ENCODE data around the gene GRIK5.

The GRIK5 gene

GRCh38 chr19:41959056-41960053, 110.7 kb downstream of the GRIK5 start, which contains the start of gene RABAC1:
Gene RABAC1, minus strand, starts transcription at chr19:41959321. Its CDS starts 29 bp downstream, at chr19:41959292.
- H3K9ac ChIP-seq (ENCODE audit: low read length) = peak within 1 kb of the TSS; percentile 86
- peaks cover 20% of the 10 kb centered on the region for H3K4me1 ChIP-seq (ENCODE audit: insufficient read depth, low read length, severe bottlenecking)
- no peaks in the 10 kb centered on the region for H3K79me2 ChIP-seq (ENCODE audit: insufficient read depth, low read length)
- peak within 1 kb of the TSS; percentile 86 for H3K4me2 ChIP-seq (ENCODE audit: low read length)
- peak; percentile 61 for TF ChIP-seq CTCF (IDR thresholded peaks at IDR 0.05; ENCODE audit: low read length)
- TF ChIP-seq EZH2 (IDR thresholded peaks at IDR 0.05; ENCODE audit: borderline replicate concordance, low read length) = no peak
- H3K36me3 ChIP-seq (ENCODE audit: insufficient read depth, low read length) = peaks cover 17% of the 10 kb centered on the region; the same call in 1 of the 2 replicates
- no peaks in the 10 kb centered on the region for H4K20me1 ChIP-seq (ENCODE audit: insufficient read depth, low read length)
- H3K27ac ChIP-seq (ENCODE audit: low read depth, low read length, poor library complexity, severe bottlenecking) = peak within 1 kb of the TSS; percentile 73
- no peaks in the 10 kb centered on the region for H3F3A ChIP-seq (ENCODE audit: insufficient read depth, low read length)
- no peak within 1 kb of the TSS for H2AFZ ChIP-seq (ENCODE audit: low read length)
- H3K9me3 ChIP-seq (ENCODE audit: low read length) = no peaks in the 10 kb centered on the region
- peak within 1 kb of the TSS; percentile 81 for H3K4me3 ChIP-seq (ENCODE audit: low read depth, low read length, poor library complexity, severe bottlenecking)
- no peaks in the 10 kb centered on the region for H3K9me2 ChIP-seq (ENCODE audit: low read depth, low read length)
- no peaks in the 10 kb centered on the region for H3K27me3 ChIP-seq (ENCODE audit: insufficient read depth, low read length)

GRCh38 chr19:41958367-41959055, 111.5 kb downstream of the GRIK5 start:
- no peak for TF ChIP-seq CTCF (IDR thresholded peaks at IDR 0.05; ENCODE audit: low read length)
- no peak for TF ChIP-seq EZH2 (IDR thresholded peaks at IDR 0.05; ENCODE audit: borderline replicate concordance, low read length)
- Histone ChIP-seq H2AFZ (ENCODE audit: low read length) (no peak overlapping the region), H3K27ac (ENCODE audit: low read depth, low read length, poor library complexity, severe bottlenecking) (peak overlapping the region; percentile 73)

GRCh38 chr19:41957838-41958366, 112.1 kb downstream of the GRIK5 start:
- H3K9ac ChIP-seq (ENCODE audit: low read length) = peak overlapping the region; percentile 86; the same call in 1 of the 2 replicates
- peak overlapping the region; percentile 73 for H3K27ac ChIP-seq (ENCODE audit: low read depth, low read length, poor library complexity, severe bottlenecking)

More at GRCh38 chr19:41958367-41959055, 111.5 kb downstream of the GRIK5 start:
- Histone ChIP-seq H3K4me1 (ENCODE audit: insufficient read depth, low read length, severe bottlenecking) (peaks cover 20% of the 10 kb centered on the region), H3F3A (ENCODE audit: insufficient read depth, low read length) (no peaks in the 10 kb centered on the region), H3K36me3 (ENCODE audit: insufficient read depth, low read length) (peaks cover 17% of the 10 kb centered on the region; the same call in 1 of the 2 replicates), H4K20me1 (ENCODE audit: insufficient read depth, low read length) (no peaks in the 10 kb centered on the region), H3K79me2 (ENCODE audit: insufficient read depth, low read length) (no peaks in the 10 kb centered on the region), H3K4me2 (ENCODE audit: low read length) (peak overlapping the region; percentile 86), H3K9me3 (ENCODE audit: low read length) (no peaks in the 10 kb centered on the region), H3K27me3 (ENCODE audit: insufficient read depth, low read length) (no peaks in the 10 kb centered on the region), H3K9me2 (ENCODE audit: low read depth, low read length) (no peaks in the 10 kb centered on the region), H3K9ac (ENCODE audit: low read length) (peak overlapping the region; percentile 86), H3K4me3 (ENCODE audit: low read depth, low read length, poor library complexity, severe bottlenecking) (peak overlapping the region; percentile 81)

More at GRCh38 chr19:41957838-41958366, 112.1 kb downstream of the GRIK5 start:
- Histone ChIP-seq H4K20me1 (ENCODE audit: insufficient read depth, low read length) (no peaks in the 10 kb centered on the region), H3K27me3 (ENCODE audit: insufficient read depth, low read length) (no peaks in the 10 kb centered on the region), H3K4me3 (ENCODE audit: low read depth, low read length, poor library complexity, severe bottlenecking) (peak overlapping the region; percentile 81), H3F3A (ENCODE audit: insufficient read depth, low read length) (no peaks in the 10 kb centered on the region), H2AFZ (ENCODE audit: low read length) (no peak overlapping the region), H3K9me2 (ENCODE audit: low read depth, low read length) (no peaks in the 10 kb centered on the region), H3K4me1 (ENCODE audit: insufficient read depth, low read length, severe bottlenecking) (peaks cover 25% of the 10 kb centered on the region), H3K9me3 (ENCODE audit: low read length) (no peaks in the 10 kb centered on the region), H3K79me2 (ENCODE audit: insufficient read depth, low read length) (no peaks in the 10 kb centered on the region), H3K4me2 (ENCODE audit: low read length) (peak overlapping the region; percentile 86), H3K36me3 (ENCODE audit: insufficient read depth, low read length) (peaks cover 17% of the 10 kb centered on the region; the same call in 1 of the 2 replicates)
- TF ChIP-seq EZH2 (IDR thresholded peaks at IDR 0.05; ENCODE audit: borderline replicate concordance, low read length) (no peak), CTCF (IDR thresholded peaks at IDR 0.05; ENCODE audit: low read length) (peak; percentile 93)

Data from OCI-LY1 (cell line).